Non-pigmented ciliary epithelial cell (primary cell): ENCODE results near the gene TMEM62.
A peak's percentile ranks its signal among the peaks of the same experiment; 100 is the strongest.
"Not testable (repeated sequence)": the region's sequence is repeated elsewhere in the genome, so short reads cannot be mapped to it uniquely, and the experiment has no call there.

ENCODE experiments used
- DNase-seq: peaks from one replicate; pipeline ENCODE4 v3.0.0-alpha.2; 2010; ENCODE audit warnings: low read depth

Gene TMEM62

GRCh38 chr15:43125100-43125661, 8.2 kb upstream of the TMEM62 start:
- DNase-seq: no peak

GRCh38 chr15:43126356-43126755, 7.0 kb upstream of the TMEM62 start:
- no peak for DNase-seq

GRCh38 chr15:43127752-43128151, 5.6 kb upstream of the TMEM62 start:
- DNase-seq: no peak

GRCh38 chr15:43128174-43128979, 5.0 kb upstream of the TMEM62 start:
- not testable (repeated sequence) for DNase-seq

- no peak for DNase-seq
Measured at GRCh38 chr15:43128980-43129335, 4.4 kb upstream of the TMEM62 start.

GRCh38 chr15:43132830-43133429, 456 bp upstream of the TMEM62 start:
- no peak for DNase-seq

- no peak for DNase-seq
Measured at GRCh38 chr15:43134157-43134635, 810 bp downstream of the TMEM62 start.

- DNase-seq: no peak
Measured at GRCh38 chr15:43135351-43135750, 2.0 kb downstream of the TMEM62 start.

- DNase-seq: no peak
Measured at GRCh38 chr15:43143203-43143941, 10.0 kb downstream of the TMEM62 start.

GRCh38 chr15:43144512-43144911, 11.1 kb downstream of the TMEM62 start:
- DNase-seq: no peak

- no peak for DNase-seq
Measured at GRCh38 chr15:43146184-43146583, 12.8 kb downstream of the TMEM62 start.

GRCh38 chr15:43150191-43150929, 17.0 kb downstream of the TMEM62 start:
- peak; percentile 99 for DNase-seq

- no peak for DNase-seq
Measured at GRCh38 chr15:43151688-43152087, 18.3 kb downstream of the TMEM62 start.

- no peak for DNase-seq
Measured at GRCh38 chr15:43153269-43153668, 19.9 kb downstream of the TMEM62 start.

GRCh38 chr15:43165801-43166325, 32.5 kb downstream of the TMEM62 start:
- no peak for DNase-seq

- not testable (repeated sequence) for DNase-seq
Measured at GRCh38 chr15:43167261-43167660, 33.9 kb downstream of the TMEM62 start.

GRCh38 chr15:43168192-43169107, 35.1 kb downstream of the TMEM62 start:
- DNase-seq: peak; percentile 27

GRCh38 chr15:43169888-43170287, 36.5 kb downstream of the TMEM62 start:
- no peak for DNase-seq

- DNase-seq: not testable (repeated sequence)
Measured at GRCh38 chr15:43175656-43176309, 42.4 kb downstream of the TMEM62 start.

- not testable (repeated sequence) for DNase-seq
Measured at GRCh38 chr15:43177147-43177546, 43.8 kb downstream of the TMEM62 start.
